ENCODE measurements around the gene STPG4. TPM values are rescaled to one million over a fixed set of nuclear protein-coding genes. Genes with fewer than 3 reads are reported as not detected.
A peak's percentile ranks its signal among the peaks of the same experiment; 100 is the strongest.

The STPG4 gene
- polyA plus RNA-seq, 1 donor: not detected

DNA sequence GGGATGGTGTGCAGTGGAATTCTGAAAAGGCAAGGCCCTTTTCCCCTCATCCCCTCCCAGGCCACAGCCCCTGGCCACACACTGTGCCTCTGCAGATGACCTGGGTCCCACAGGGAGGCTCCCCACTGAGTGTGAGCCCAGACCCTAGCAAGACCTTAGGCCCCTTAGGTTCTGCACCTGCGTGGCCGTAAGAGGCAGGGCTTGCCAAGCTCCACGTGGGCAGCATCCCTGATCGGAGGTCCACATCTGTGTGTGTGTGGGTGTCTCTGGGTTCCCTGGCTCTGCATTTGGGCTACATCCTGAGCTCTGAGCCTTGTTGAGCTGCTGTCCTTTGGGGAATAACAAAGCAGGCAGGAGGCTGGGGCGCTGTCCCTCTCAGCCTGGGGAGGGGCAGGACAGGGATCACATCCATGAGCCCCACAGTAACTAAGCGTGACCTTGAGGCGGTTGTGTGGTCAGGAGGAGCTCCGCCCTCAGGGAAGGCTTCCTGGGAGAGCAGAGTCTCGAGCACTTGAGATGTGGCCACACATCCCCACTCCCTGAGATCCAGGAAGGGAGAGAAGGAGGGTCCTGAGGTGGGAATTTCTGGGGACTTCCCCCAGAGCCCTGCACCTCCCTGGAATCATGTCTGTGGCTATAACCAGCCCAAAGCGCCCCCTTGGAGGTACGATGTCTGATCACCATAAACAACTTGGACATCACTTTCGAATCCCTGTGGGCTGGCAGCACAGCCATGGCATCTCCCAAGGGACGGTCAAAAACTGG is 84.8 kb downstream of the STPG4 start:
- DNase-seq: no peak

DNA sequence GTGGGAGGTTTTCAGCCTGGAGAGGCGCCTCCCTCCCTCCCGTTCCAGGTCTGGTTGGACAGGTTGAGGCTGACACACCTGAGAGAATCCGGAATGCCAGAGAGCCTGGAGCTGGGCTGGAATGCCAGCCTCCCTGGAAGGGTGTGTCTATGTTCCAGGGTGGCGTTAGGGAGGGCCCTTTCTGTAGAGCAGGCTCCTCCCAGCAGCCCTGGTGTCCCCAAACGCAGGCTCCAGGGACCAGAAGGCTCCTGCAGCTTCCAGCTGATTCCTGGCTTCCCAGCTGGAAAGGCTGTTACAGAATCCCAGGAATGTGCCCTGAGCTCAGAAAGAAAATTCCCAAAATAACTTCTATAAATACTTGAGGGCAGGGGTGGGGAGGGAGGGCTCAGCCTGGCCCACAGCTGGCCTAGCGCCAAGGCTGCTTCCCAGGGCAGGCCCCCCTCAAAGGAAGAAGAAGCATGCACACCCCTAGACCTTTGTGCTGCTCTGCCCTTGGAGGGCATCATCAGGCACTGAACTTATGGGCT is 85.4 kb downstream of the STPG4 start:
- DNase-seq: peak; percentile 56

DNA sequence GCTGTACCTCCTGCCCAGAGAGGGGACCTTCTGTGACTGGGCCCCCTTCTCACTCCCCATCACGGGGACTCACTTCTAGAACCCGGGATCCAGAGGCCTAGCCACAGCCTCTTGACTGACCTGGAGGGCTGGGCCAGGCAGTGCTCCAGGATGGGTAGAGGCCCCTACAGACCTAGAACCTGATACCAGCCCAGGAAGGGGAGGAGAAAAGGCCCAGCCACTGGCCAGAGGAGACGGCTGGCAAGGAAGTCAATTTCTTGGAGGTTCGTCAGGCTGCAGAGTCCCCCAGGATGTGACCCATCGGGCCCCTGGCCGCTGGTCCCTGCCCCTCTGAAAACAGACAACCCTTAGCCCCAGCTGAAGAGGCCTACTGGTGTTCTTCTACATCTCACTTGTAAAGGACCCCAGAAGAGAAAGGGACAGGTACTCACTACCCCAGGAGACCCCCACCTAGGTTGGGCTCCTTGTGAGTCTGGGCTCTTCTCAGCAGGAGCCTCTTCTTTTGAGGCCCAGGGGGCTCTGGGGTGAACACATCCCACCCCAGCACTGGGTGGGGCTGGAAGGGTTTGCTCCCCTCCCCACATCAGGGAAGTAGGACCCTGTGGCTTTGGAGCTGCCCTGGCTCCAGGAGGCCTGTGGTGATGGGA is 86.0 kb downstream of the STPG4 start:
- no peak for DNase-seq

DNA sequence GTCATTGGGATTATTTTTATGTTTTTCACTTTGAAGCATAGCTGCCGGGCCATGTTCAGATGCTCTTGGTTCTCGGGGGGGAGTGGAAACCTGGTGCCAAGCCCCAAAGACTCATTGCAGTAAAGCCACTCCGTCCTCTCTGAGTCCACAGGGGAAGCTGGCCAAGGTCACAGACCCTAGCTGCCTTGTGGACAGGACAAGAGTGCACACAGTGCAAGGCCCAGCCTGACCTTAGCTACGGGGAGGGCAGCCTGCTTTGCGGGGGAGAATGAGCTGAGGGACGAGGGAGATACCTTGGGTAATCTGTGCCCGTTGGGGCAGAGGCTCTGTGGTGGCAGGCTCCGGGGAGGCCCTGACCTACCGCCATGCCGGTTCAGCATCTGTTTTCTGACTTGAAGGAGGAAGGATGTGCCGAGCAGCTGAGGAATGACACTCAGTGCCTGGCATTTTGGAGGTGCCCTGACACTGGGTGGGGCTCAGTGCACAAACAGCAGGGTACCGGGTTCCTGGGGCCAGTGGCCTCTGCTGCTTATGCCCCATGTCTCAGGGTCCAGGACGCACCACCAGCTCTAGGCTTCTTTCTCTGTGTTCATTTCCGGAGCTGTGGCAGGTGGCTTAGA is 87.2 kb downstream of the STPG4 start:
- DNase-seq: no peak

DNA sequence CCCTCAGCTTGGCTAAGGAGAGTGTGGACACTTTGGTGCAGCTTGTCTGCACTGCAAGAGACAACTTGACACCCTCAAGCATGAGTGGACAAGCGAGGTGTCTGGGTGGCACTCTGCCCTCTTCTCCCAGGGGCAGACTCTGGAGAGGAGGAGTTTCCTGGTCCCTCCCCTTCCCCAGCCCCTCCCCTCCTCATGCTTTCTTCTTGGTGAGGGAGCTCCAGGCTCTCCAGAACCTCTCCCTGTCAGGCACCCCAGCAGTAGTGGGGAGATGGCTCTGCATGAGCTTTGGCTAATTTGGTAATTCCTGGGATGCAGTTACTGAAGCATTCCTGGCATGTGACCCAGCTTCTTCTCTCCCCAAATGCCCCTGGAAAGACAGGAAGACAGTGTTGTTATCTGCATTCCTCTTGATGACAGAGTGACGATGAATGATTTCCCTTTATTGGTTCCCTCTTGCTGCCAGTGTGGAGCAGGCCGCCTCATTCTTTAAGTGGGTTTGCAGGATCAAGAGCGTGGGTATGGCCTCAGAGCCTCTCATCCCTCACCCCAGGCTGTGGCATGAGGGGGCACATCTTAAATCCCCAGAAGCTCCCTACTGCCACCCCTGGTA is 89.2 kb downstream of the STPG4 start:
- no peak for DNase-seq

DNA sequence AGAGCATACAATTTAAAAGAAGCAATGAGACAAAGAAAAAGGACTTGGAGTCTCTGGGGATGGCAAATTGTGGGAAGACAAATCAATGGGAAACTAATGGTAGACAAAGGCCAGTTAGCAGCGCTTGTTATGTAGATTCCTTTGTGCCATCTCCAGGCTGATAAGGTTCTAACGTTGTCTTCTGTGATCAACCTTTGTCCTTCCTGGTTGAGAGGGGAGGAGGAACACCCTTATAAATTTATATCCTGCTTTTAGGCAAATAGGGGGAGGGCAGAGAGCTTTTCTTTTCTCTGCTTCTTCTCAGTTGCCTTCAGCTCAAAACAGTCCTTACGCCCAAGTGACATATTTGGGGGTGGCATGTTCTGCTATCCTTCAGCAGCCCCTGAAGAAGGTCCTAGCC is 89.8 kb downstream of the STPG4 start:
- no peak for DNase-seq

DNA sequence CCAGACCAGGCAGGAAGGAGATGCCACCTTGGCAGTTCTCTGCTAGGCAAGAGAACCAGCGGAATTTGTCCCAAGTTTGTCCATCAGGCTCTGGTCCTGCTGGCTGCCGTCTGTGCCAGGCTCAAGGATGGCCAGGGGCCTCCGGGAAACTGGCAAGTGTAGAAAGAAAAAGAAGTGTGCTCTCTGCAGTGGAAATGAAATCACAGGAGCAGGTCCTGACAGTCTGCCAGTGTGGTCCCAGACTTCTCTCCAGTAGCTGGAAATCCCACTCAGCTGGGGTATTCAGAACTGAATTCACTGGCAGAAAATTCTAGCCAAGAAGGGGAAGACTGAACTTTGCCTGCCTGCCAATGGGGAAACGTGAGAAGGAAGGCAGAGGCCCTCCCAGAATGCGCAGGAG is 91.0 kb downstream of the STPG4 start:
- DNase-seq: peak; percentile 60

DNA sequence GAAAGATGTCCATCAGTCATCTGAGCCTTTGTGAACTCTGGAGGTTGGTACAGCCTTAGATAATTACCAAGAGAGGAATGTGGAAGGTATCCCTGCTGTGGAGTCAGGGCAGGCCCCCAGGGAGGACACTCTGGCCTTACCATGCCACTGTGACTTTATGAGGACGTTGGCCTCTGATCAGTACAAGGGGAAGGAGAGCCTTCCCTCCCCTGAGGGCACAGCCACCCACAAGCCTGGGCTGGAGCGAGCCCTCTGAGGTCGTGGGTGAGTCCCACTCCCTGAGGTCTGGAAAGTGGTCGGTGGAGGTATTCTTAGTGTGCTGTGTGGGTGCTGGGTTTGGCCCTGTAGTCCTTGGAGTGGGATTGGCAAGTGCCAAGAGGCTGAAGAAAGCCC is 91.6 kb downstream of the STPG4 start:
- no peak for DNase-seq

DNA sequence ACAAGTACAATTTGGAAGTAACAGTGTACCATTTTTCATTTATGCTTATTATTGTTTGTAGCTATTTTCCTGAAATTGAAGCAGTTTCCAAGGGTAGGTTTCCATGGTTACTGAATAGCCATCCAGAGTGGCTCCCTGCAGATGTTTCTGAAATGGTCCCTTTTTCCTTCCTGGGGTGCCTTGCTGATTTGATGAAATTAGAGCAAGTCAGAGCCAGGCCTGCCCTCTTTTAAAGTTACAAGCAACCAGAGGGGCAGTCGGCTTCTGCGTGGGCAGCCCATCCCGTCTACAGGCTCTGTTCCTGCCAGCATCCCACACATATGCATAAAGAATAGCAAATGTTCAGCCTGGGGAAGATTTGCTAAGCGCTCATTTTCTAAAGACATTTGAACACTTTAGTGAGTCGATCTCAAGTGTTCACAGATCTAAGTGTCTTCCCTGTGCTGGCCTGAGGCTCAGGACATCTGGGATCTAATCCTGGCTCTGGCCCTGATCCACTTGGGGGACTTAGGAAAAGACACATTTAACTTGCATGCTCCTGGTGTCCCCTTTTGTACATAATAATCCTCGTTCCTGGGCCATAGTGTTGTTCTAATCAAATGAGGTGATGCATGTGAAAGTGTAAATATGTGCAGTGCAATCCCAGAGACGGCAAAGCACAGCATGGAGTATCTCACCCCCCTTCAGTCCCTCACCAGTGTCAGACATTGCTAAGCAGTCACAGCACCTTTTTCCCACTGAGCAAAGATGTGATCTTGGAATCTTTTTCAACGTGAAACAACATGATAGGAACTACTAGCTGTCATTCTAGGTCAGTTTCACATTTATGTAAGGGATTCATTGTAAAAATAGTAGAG is 92.2 kb downstream of the STPG4 start:
- DNase-seq: no peak

DNA sequence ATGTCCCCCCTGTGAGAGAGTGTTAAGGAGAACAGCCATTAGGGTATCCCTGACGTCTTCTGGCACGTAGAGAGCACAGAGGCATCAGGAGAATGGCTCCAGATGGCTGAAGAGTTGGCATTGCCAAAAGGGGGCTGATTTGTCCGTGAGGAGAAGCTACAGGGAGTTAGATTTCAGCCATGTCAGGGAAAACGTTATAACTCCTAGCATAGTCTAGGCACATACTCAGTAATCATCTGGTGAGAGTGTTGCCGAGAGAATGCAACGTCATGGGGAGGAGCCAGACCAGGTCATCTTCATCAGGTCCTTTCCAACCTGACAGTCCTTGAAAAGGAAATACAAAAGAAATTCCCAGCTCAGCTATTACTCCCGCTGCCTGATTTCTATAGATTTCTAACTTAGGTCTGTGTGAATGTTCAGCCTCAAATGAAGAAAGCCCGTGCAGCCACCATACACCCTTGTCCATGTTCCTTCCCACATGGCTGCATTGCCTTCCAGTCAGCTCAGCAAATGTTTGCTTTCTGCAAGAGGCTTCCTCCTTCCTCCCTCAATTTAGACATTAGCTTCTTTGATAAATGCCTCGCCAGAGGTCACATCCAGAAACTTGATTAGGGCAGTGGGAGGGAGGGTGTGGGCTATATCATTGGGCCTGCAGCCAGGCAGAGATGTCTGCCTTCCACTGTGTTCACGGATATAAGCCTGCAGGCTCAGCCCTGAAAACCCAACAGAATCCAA is 93.0 kb downstream of the STPG4 start:
- DNase-seq: no peak

DNA sequence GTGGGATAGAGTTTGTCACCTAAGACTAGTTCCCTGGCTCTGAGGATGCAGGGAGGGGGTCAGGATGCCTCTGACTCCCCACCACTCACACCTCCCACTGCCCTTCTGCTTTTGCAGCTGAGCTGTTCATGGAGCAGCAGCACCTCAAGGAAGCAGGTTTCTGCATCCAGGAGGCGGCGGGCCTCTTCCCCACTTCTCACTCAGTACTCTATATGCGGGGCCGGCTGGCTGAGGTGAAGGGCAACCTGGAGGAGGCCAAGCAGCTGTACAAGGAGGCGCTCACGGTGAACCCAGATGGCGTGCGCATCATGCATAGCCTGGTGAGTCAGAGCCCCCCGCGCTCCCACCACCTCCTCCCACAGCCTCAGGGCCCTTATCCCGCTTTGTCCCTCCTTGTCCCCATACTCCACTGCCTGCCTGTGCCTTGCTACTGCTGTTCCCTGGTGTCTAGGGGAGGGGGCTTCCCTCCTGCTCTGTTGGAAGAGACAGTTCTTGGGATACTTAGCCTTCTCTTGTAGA is 94.4 kb downstream of the STPG4 start:
- DNase-seq: no peak

DNA sequence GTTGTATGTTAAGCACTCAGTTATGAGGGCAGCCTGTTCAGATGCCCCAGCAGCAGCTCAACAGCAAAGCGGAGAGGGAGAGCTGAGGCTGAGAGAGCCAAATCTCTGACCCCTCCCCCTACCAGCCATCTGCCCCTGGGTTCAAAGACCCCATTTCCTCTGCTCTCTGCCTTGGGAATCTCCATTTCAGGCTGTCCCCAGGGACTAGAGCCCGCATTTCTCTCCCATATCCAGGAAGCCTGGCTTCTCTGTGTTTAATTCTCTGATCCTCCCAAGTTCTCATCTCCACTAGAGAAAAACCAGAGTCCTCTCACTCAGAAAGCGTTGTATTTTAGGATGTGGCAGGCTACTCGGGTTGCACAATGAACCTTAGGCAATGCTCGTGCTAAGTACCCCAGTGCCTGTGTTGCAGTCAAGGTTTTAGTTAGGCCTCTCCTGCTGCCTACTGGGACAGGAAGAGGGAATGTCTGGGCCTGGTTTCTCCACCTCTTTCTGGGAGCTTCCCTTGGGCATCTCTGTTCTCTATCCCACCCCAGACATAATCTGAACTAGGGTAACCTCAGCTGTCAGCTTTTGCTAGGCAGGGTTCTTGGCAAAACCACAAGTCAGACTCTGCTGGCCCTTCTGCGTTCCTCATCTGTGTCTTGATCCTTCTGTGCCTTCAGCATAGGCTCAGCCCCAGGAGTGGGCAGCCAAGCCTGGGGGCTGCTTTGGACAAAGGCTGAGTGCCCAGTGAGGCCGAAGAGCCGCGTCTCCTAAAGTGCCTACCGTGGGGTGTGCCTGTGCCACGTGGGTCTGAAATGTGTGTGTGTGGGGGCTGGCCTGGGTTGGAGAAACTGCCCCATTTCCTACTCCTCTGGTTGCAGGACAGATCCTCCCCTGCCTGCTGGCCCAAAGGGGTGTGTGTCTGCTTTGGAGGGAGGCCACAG is 96.8 kb downstream of the STPG4 start:
- DNase-seq: no peak

DNA sequence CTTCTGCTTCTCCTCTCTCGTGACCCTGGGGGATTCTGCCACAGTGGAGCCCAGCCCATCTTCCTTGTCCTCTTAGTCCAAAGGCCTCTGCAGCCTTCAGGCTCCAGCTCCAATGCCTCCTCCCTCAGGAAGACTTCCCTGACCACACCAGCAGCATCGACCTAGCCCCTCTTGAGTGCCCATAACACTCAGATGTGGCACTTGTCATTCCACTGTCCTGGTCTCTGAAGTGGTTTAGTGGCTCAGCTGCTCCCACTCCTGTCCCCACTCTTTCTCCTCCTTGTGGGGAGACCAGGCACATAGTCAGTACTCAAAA is 97.5 kb downstream of the STPG4 start:
- no peak for DNase-seq

DNA sequence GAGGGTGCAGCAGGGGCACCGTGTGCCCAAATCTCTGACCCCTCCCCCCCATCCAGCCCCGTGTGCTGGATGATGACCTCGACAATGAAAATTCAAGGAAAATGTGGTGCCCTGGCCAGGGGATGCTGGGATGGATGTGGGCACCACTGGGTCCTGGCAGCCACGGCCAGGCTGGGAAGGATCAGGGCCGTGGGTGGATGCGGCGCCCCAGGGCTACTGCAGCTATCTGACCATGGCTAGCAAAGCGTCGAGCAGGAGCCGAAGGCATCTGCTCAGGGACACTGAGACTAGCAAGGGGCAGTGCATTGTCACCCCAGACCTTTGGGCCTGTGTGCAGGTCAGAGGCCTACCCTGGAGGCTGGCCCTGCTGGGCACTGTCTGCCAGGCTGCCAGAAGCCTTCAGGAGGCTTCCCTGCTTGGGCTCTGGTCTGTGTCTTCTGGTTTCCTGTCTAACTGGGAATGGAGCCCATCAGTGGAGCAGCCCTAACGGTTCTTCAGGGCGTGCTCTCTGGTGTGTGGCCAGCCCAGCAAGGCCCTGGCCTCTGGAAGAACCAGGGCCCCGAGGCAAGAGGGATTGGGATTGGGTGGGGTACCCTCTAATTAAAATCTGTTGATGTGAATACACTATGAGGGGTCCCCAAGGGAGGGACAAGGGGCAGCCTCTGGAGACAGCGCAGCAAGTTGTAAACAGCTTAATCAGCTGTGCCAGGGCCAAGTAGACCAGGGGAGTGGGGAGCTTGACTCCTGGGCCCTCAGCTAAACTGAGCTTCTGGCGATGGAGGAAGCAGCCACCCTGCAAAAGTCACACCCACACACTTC is 98.0 kb downstream of the STPG4 start:
- no peak for DNase-seq

DNA sequence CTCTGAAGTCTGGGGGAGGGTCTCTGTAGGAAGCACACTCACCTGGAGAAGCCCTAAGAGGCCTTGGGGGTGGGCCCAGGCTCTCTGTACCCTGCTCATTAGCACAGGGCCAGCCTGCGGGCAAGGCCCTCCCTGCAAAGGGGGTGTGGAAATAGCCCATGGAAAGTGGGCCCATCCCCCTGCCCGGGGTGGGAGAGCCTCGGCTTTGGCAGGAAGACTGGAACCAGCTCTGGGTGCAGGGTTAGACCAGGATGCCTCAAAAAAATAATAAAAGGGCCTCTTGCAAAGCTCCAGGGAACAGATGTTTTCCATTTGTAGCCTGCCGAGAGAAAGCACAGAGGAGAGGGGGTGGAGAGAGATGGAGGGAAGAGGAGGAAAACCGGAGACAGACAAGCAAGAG is 98.7 kb downstream of the STPG4 start:
- no peak for DNase-seq

DNA sequence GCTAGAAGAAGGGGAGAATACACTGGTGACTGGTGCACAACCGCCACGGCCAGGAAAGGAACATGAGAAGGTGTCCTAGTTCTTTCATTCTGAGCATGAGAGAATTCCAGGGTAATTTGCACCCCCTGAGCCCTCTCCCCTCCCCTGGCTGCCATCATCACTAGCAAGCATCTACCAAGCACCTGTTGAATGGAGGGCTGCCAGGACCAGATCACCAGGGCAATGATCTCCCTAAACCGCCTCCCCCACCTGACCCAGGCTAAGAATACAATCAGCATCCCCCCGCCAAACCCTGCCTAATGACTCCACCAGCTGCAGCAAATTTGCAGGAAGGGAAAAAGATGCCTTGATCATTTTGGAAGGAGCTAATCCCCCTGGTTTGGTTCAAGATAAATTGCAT is 100.2 kb downstream of the STPG4 start:
- no peak for DNase-seq

DNA sequence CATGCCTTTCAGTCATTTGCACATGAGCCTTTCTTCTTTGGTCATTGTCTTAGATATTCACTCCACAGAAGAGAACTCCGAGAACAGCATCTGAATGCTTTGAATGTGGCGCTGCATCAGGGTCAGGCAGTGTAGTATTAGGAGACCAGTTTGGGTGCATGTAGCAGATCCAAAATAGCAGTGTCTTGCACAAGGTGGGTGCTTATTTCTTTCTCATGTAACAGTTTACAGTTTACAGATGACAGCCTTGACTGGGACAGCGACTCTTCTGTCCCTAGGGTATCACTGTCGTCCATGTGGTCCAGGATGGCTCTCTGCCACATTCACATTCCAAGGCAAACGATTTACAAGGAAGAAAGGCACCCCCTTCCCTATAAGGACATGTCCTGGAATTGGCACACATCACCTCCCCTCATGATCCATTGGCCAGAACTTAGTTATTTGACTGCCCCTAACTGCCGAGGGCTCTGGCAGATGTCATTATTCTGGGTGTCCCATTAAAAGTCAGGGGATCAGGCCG is 101.0 kb downstream of the STPG4 start:
- DNase-seq: no peak

DNA sequence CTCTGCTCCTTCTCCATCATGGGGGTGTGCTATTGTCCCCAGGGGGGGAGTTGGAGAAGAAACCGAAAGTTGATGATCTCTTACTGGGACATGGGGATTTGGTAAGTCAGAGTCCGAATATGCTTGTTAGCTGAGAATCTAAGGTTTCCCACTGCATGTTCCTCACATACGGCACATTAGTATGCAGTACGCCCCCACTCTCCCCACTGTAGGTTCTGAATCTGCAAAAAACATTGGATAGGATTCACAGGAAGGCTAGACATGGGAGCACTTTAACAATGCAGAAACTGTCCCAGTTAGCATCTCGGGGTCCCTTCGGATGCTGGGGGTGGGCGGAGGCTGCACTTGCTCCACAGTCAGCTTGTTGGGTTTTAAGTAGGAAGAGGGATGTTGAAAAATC is 102.3 kb downstream of the STPG4 start:
- no peak for DNase-seq

DNA sequence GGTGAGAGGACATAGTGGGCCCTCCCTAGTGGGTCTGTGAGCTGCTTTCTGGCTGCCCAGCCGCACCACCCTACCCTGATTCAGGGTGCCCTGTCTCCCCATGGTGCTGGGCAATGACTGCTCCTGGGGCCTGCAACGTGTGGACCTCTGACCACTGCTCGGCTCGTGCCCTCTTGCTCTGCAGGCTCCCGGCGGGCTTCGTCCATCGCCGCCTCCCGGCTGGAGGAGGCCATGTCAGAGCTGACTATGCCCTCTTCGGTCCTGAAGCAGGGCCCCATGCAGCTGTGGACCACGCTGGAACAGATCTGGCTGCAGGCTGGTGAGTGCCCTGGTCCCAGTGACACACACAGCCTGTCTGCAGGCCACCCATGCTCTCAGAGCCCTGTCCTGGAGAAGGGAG is 103.5 kb downstream of the STPG4 start:
- no peak for DNase-seq
